ENCODE results near the gene METTL6. TPM values are rescaled to one million over a fixed set of nuclear protein-coding genes. Genes with fewer than 3 reads are reported as not detected.
A peak's percentile ranks its signal among the peaks of the same experiment; 100 is the strongest.

Gene METTL6
- total RNA-seq, 4 donors from 2014 or later, result 6.8 to 16.3 (median 12.0) TPM

- TF ChIP-seq CTCF (IDR thresholded peaks at IDR 0.05) (no peak), POLR2A (IDR thresholded peaks at IDR 0.05) (no peak)
- H3K9me3 ChIP-seq, result no peaks in the 10 kb centered on the region
- 72% methylated on average over 6 of the region's 6 CpGs for WGBS
- no peak overlapping the region for H3K27ac ChIP-seq
- no peaks in the 10 kb centered on the region for H3K36me3 ChIP-seq
- peak in 1 of 2 donors; percentile 28 for DNase-seq (ENCODE audit: low spot score in 2 of 2)
- H3K4me1 ChIP-seq, result peaks cover 4% of the 10 kb centered on the region
- H3K4me3 ChIP-seq, result no peak overlapping the region
- no peaks in the 10 kb centered on the region for H3K27me3 ChIP-seq
Observed at GRCh38 chr3:15380980-15381890, 46.1 kb downstream of the METTL6 start.

GRCh38 chr3:15377961-15378791 is 49.2 kb downstream of the METTL6 start:
- Histone ChIP-seq H3K27me3 (no peaks in the 10 kb centered on the region), H3K27ac (peak overlapping the region; percentile 31), H3K4me1 (peaks cover 4% of the 10 kb centered on the region), H3K4me3 (no peak overlapping the region), H3K9me3 (no peaks in the 10 kb centered on the region), H3K36me3 (no peaks in the 10 kb centered on the region)
- peak; percentile 97 to 98 for DNase-seq (ENCODE audit: low spot score in 2 of 2)
- 28% methylated on average over 16 of the region's 16 CpGs for WGBS
- TF ChIP-seq CTCF (IDR thresholded peaks at IDR 0.05), result peak; percentile 76 to 86
- peak in 2 of 3 donors; percentile 92 to 93 for TF ChIP-seq POLR2AphosphoS5 (IDR thresholded peaks at IDR 0.05)
- TF ChIP-seq EP300 (IDR thresholded peaks at IDR 0.05), result no peak
- TF ChIP-seq POLR2A (IDR thresholded peaks at IDR 0.05), result no peak

GRCh38 chr3:15375461-15376000 is 51.8 kb downstream of the METTL6 start:
- H3K27me3 ChIP-seq, result no peaks in the 10 kb centered on the region
- TF ChIP-seq EP300 (IDR thresholded peaks at IDR 0.05) (no peak), POLR2AphosphoS5 (IDR thresholded peaks at IDR 0.05) (no peak), CTCF (IDR thresholded peaks at IDR 0.05) (no peak), POLR2A (IDR thresholded peaks at IDR 0.05) (no peak)
- no peak for DNase-seq (ENCODE audit: low spot score in 2 of 2)
- peaks cover 4% of the 10 kb centered on the region for H3K4me1 ChIP-seq
- H3K9me3 ChIP-seq, result no peaks in the 10 kb centered on the region
- WGBS, result 97% methylated on average over 22 of the region's 22 CpGs
- H3K4me3 ChIP-seq, result no peak overlapping the region
- no peaks in the 10 kb centered on the region for H3K36me3 ChIP-seq
- no peak overlapping the region for H3K27ac ChIP-seq

- DNase-seq (ENCODE audit: low spot score in 2 of 2), result no peak
- Histone ChIP-seq H3K27me3 (no peaks in the 10 kb centered on the region), H3K9me3 (no peaks in the 10 kb centered on the region), H3K36me3 (no peaks in the 10 kb centered on the region), H3K4me3 (no peak overlapping the region), H3K27ac (no peak overlapping the region), H3K4me1 (peaks cover 2% of the 10 kb centered on the region)
- TF ChIP-seq CTCF (IDR thresholded peaks at IDR 0.05), result no peak
- WGBS, result 81% methylated on average over 4 of the region's 4 CpGs
Observed at GRCh38 chr3:15372918-15373317, 54.4 kb downstream of the METTL6 start.

All from suprapubic skin (tissue), 4 donors.